ENCODE data around the gene ITPR3. TPM values are rescaled to one million over a fixed set of nuclear protein-coding genes. Genes with fewer than 3 reads are reported as not detected.

The ITPR3 gene
- total and polyA plus RNA-seq, 2 of the 13 experiments (the other 11 are each of a cell fraction or from before 2014, with no cell fraction given): 3.8 to 21.4 TPM

GRCh38 chr6:33672808-33673207 lies 51.7 kb downstream of the ITPR3 start (continued):
- TF ChIP-seq UBTF (CRISPR knock-in tag; IDR thresholded peaks at IDR 0.05) (0 out of 2 replicates have a peak, but pooled peaks have one; percentile 34), MAFF (IDR thresholded peaks at IDR 0.05; ENCODE audit: low read depth, low read length) (no peak), TGIF2 (CRISPR knock-in tag; IDR thresholded peaks at IDR 0.05) (no peak), FUBP1 (CRISPR knock-in tag; IDR thresholded peaks at IDR 0.05; ENCODE audit: borderline replicate concordance) (no peak), HDAC2 (CRISPR knock-in tag; IDR thresholded peaks at IDR 0.05) (no peak), ZNF263 (CRISPR knock-in tag; IDR thresholded peaks at IDR 0.05) (peak; percentile 68; the same call in 1 of the 2 replicates), ZNF251 (CRISPR knock-in tag; IDR thresholded peaks at IDR 0.05) (no peak), CAMTA2 (CRISPR knock-in tag; IDR thresholded peaks at IDR 0.05; ENCODE audit: borderline replicate concordance) (no peak), MEF2D (CRISPR knock-in tag; IDR thresholded peaks at IDR 0.05) (no peak), ARID2 (CRISPR knock-in tag; IDR thresholded peaks at IDR 0.05; ENCODE audit: borderline replicate concordance) (no peak), ZFP36L2 (CRISPR knock-in tag; IDR thresholded peaks at IDR 0.05) (no peak), STAG1 (CRISPR knock-in tag; IDR thresholded peaks at IDR 0.05) (peak; percentile 77), NFIB (CRISPR knock-in tag; IDR thresholded peaks at IDR 0.05; ENCODE audit: borderline replicate concordance) (no peak), ZSCAN22 (CRISPR knock-in tag; IDR thresholded peaks at IDR 0.05) (no peak), PCBP1 (IDR thresholded peaks at IDR 0.05; ENCODE audit: borderline replicate concordance, low read depth, low read length) (no peak), NR2F6 (IDR thresholded peaks at IDR 0.05) (no peak), NR2F6 (CRISPR knock-in tag; IDR thresholded peaks at IDR 0.05) (peak; percentile 51; the same call in 1 of the 2 replicates), HOXA9 (CRISPR knock-in tag; IDR thresholded peaks at IDR 0.05; ENCODE audit: borderline replicate concordance) (no peak), NFATC3 (CRISPR knock-in tag; IDR thresholded peaks at IDR 0.05) (no peak), ONECUT2 (CRISPR knock-in tag; IDR thresholded peaks at IDR 0.05) (no peak), ZNF564 (CRISPR knock-in tag; IDR thresholded peaks at IDR 0.05) (no peak), SMC3 (IDR thresholded peaks at IDR 0.05; ENCODE audit: low read length) (peak; percentile 88), ZNF543 (CRISPR knock-in tag; IDR thresholded peaks at IDR 0.05) (no peak), JUN (CRISPR knock-in tag; IDR thresholded peaks at IDR 0.05) (peak; percentile 74; the same call in 1 of the 2 replicates), RBFOX2 (IDR thresholded peaks at IDR 0.05; ENCODE audit: low read depth, low read length) (no peak), ATAD3A (CRISPR knock-in tag; IDR thresholded peaks at IDR 0.05) (no peak)
- TF ChIP-seq, protein P1, sequence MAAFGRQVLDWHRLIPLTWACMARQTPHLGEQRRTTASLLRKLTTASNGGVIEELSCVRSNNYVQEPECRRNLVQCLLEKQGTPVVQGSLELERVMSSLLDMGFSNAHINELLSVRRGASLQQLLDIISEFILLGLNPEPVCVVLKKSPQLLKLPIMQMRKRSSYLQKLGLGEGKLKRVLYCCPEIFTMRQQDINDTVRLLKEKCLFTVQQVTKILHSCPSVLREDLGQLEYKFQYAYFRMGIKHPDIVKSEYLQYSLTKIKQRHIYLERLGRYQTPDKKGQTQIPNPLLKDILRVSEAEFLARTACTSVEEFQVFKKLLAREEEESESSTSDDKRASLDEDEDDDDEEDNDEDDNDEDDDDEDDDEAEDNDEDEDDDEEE (CRISPR knock-in tag; IDR thresholded peaks at IDR 0.05): no peak
- TF ChIP-seq, protein P2, sequence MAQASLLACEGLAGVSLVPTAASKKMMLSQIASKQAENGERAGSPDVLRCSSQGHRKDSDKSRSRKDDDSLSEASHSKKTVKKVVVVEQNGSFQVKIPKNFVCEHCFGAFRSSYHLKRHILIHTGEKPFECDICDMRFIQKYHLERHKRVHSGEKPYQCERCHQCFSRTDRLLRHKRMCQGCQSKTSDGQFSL (CRISPR knock-in tag; IDR thresholded peaks at IDR 0.05): no peak

Data from HepG2 (cell line).